Trophoblast cell (in vitro differentiated cells and primary cell): Measurements from ENCODE around the gene LYSMD2.

ENCODE experiments used
- DNase-seq, 2 donors: peaks; one replicate each; pipeline ENCODE4 v3.0.0-alpha.2; 2016
- H2AFZ ChIP-seq: 2 replicates; pipeline ENCODE4 v1.6.1; 2013; ENCODE audit warnings: low read length, moderate library complexity, mild to moderate bottlenecking; ENCODE audit not compliant: insufficient read depth, poor library complexity
- H2AK5ac ChIP-seq: 2 replicates; pipeline ENCODE4 v1.6.1; 2013; ENCODE audit warnings: mild to moderate bottlenecking, low read length
- H2BK120ac ChIP-seq: 2 replicates; pipeline ENCODE4 v1.6.1; 2013; ENCODE audit warnings: low read length, mild to moderate bottlenecking, moderate library complexity; ENCODE audit not compliant: insufficient read depth, poor library complexity
- H2BK12ac ChIP-seq: 2 replicates; pipeline ENCODE4 v1.6.1; 2013; ENCODE audit warnings: mild to moderate bottlenecking, low read length, moderate library complexity
- H2BK5ac ChIP-seq: 2 replicates; pipeline ENCODE4 v1.6.1; 2013; ENCODE audit warnings: low read length, low read depth, moderate library complexity, mild to moderate bottlenecking; ENCODE audit not compliant: poor library complexity
- H3K14ac ChIP-seq: 2 replicates; pipeline ENCODE4 v1.6.1; 2013; ENCODE audit warnings: mild to moderate bottlenecking, low read length
- H3K18ac ChIP-seq: 2 replicates; pipeline ENCODE4 v1.6.1; 2013; ENCODE audit warnings: mild to moderate bottlenecking, low read length
- H3K23ac ChIP-seq: 2 replicates; pipeline ENCODE4 v1.6.1; 2013; ENCODE audit warnings: low read length
- H3K27ac ChIP-seq: 2 replicates; pipeline ENCODE4 v1.5.1; 2013; ENCODE audit warnings: low read depth, mild to moderate bottlenecking, inconsistent platforms, low read length, moderate library complexity
- H3K27me3 ChIP-seq: 2 replicates; pipeline ENCODE4 v1.6.1; 2013; ENCODE audit warnings: inconsistent platforms, mild to moderate bottlenecking, low read length, moderate library complexity; ENCODE audit not compliant: insufficient read depth
- H3K36me3 ChIP-seq, 2 experiments: 1 replicate in 1 of 2; 2 replicates in 1 of 2; pipeline ENCODE4 v1.6.1; 2013; ENCODE audit warnings: low read length in 2 of 2, mild to moderate bottlenecking in 2 of 2, moderate library complexity in 1 of 2; ENCODE audit not compliant: insufficient read depth in 2 of 2, control insufficient read depth in 1 of 2
- H3K4ac ChIP-seq: 2 replicates; pipeline ENCODE4 v1.6.1; 2013; ENCODE audit warnings: low read depth, mild to moderate bottlenecking, low read length, moderate library complexity
- H3K4me1 ChIP-seq, 2 experiments: 1 replicate in 1 of 2; 2 replicates in 1 of 2; pipeline ENCODE4 v1.6.1; 2013; ENCODE audit warnings: low read length in 2 of 2, mild to moderate bottlenecking in 2 of 2, moderate library complexity in 1 of 2; ENCODE audit not compliant: insufficient read depth in 2 of 2, control insufficient read depth in 1 of 2
- H3K4me2 ChIP-seq: 2 replicates; pipeline ENCODE4 v1.6.1; 2013; ENCODE audit warnings: inconsistent platforms, mild to moderate bottlenecking, low read length, moderate library complexity
- H3K4me3 ChIP-seq: 2 replicates; pipeline ENCODE4 v1.5.1; 2013; ENCODE audit warnings: mild to moderate bottlenecking, low read depth, low read length, inconsistent platforms
- H3K79me1 ChIP-seq: one replicate; pipeline ENCODE4 v1.6.1; 2013; ENCODE audit warnings: low read length
- H3K79me2 ChIP-seq: 2 replicates; pipeline ENCODE4 v1.6.1; 2013; ENCODE audit warnings: low read length, mild to moderate bottlenecking; ENCODE audit not compliant: control insufficient read depth, insufficient read depth, poor library complexity
- H3K9ac ChIP-seq: 2 replicates; pipeline ENCODE4 v1.6.1; 2013; ENCODE audit warnings: mild to moderate bottlenecking, low read length
- H3K9me3 ChIP-seq: 2 replicates; pipeline ENCODE4 v1.6.1; 2013; ENCODE audit warnings: low read depth, mild to moderate bottlenecking, control low read depth, inconsistent platforms, low read length; ENCODE audit not compliant: insufficient read depth
- H4K12ac ChIP-seq: 2 replicates; pipeline ENCODE4 v1.6.1; 2013; ENCODE audit warnings: low read depth, mild to moderate bottlenecking, low read length, moderate library complexity
- H4K8ac ChIP-seq: 2 replicates; pipeline ENCODE4 v1.6.1; 2013; ENCODE audit warnings: low read depth, mild to moderate bottlenecking, low read length, moderate library complexity
- H4K91ac ChIP-seq: one replicate; pipeline ENCODE4 v1.6.1; 2013; ENCODE audit warnings: low read depth, mild to moderate bottlenecking, low read length, moderate library complexity
- WGBS: extraction: QIAGEN DNeasy Blood & Tissue Kit; methylation state at CpG from one replicate; pipeline ENCODE4 v1.1.7; 2013; ENCODE audit warnings: missing lambda C conversion rate; ENCODE audit not compliant: insufficient read length, insufficient coverage; ENCODE audit errors: extremely low coverage; 5-methylcytosine and 5-hydroxymethylcytosine counted together

Gene LYSMD2

GRCh38 chr15:51781506-51781905 lies 44.1 kb upstream of the LYSMD2 start:
- Histone ChIP-seq H3K4me2 (no peak overlapping the region), H3K79me1 (no peaks in the 10 kb centered on the region), H3K4me1 (no peaks in the 10 kb centered on the region), H2BK120ac (no peak overlapping the region), H3K9ac (no peak overlapping the region), H4K12ac (no peak overlapping the region), H3K18ac (no peak overlapping the region), H2BK5ac (no peak overlapping the region), H2BK12ac (no peak overlapping the region), H2AK5ac (no peak overlapping the region), H3K4me3 (no peak overlapping the region), H3K27me3 (no peaks in the 10 kb centered on the region), H3K79me2 (no peaks in the 10 kb centered on the region), H2AFZ (no peak overlapping the region), H3K14ac (no peak overlapping the region), H4K8ac (no peak overlapping the region), H3K36me3 (no peaks in the 10 kb centered on the region), H3K9me3 (no peaks in the 10 kb centered on the region), H3K4ac (no peak overlapping the region), H3K27ac (no peak overlapping the region), H3K23ac (no peak overlapping the region), H4K91ac (no peak overlapping the region)
- WGBS = no CpG with 5 or more reads among the region's 2 CpGs
- DNase-seq = no peak

- no CpG with 5 or more reads among the region's 1 CpG for WGBS
- no peak overlapping the region for H2BK120ac ChIP-seq
- no peak overlapping the region for H3K23ac ChIP-seq
- no peaks in the 10 kb centered on the region for H3K36me3 ChIP-seq
- H3K79me1 ChIP-seq = no peaks in the 10 kb centered on the region
- no peak overlapping the region for H3K4ac ChIP-seq
- no peak overlapping the region for H2BK5ac ChIP-seq
- H4K91ac ChIP-seq = no peak overlapping the region
- H3K27me3 ChIP-seq = no peaks in the 10 kb centered on the region
- H2AFZ ChIP-seq = no peak overlapping the region
- H3K9me3 ChIP-seq = no peaks in the 10 kb centered on the region
- no peak overlapping the region for H2AK5ac ChIP-seq
- H3K4me3 ChIP-seq = no peak overlapping the region
- no peak overlapping the region for H2BK12ac ChIP-seq
- peak; percentile 22 to 50 for DNase-seq
- no peak overlapping the region for H3K18ac ChIP-seq
- H3K79me2 ChIP-seq = no peaks in the 10 kb centered on the region
- no peak overlapping the region for H3K4me2 ChIP-seq
- H4K12ac ChIP-seq = no peak overlapping the region
- H3K27ac ChIP-seq = no peak overlapping the region
- no peak overlapping the region for H3K9ac ChIP-seq
- H3K4me1 ChIP-seq = no peaks in the 10 kb centered on the region
- no peak overlapping the region for H3K14ac ChIP-seq
- H4K8ac ChIP-seq = no peak overlapping the region
Observed at GRCh38 chr15:51780636-51781035, 43.2 kb upstream of the LYSMD2 start.

- H2AFZ ChIP-seq = no peak overlapping the region
- H3K27me3 ChIP-seq = no peaks in the 10 kb centered on the region
- H3K4me1 ChIP-seq = no peaks in the 10 kb centered on the region
- no peak overlapping the region for H3K4me3 ChIP-seq
- H3K27ac ChIP-seq = no peak overlapping the region
- H3K14ac ChIP-seq = no peak overlapping the region
- no peak overlapping the region for H4K8ac ChIP-seq
- H4K12ac ChIP-seq = no peak overlapping the region
- H2BK12ac ChIP-seq = no peak overlapping the region
- H3K9me3 ChIP-seq = no peaks in the 10 kb centered on the region
- H3K79me2 ChIP-seq = no peaks in the 10 kb centered on the region
- no peak overlapping the region for H4K91ac ChIP-seq
- H2BK120ac ChIP-seq = no peak overlapping the region
- no peak overlapping the region for H3K18ac ChIP-seq
- no peak overlapping the region for H3K4me2 ChIP-seq
- H3K4ac ChIP-seq = no peak overlapping the region
- no peaks in the 10 kb centered on the region for H3K79me1 ChIP-seq
- H3K36me3 ChIP-seq = no peaks in the 10 kb centered on the region
- no peak overlapping the region for H3K9ac ChIP-seq
- WGBS = no CpG with 5 or more reads among the region's 6 CpGs
- H2BK5ac ChIP-seq = no peak overlapping the region
- no peak overlapping the region for H3K23ac ChIP-seq
- no peak overlapping the region for H2AK5ac ChIP-seq
- peak; percentile 81 to 95 for DNase-seq
Observed at GRCh38 chr15:51776952-51777569, 39.6 kb upstream of the LYSMD2 start.

GRCh38 chr15:51775967-51776816 lies 38.7 kb upstream of the LYSMD2 start:
- no peak overlapping the region for H3K4ac ChIP-seq
- H3K36me3 ChIP-seq = no peaks in the 10 kb centered on the region
- WGBS = no CpG with 5 or more reads among the region's 11 CpGs
- no peak overlapping the region for H3K23ac ChIP-seq
- no peak overlapping the region for H2BK120ac ChIP-seq
- no peak overlapping the region for H2AFZ ChIP-seq
- no peak overlapping the region for H4K12ac ChIP-seq
- no peak overlapping the region for H2BK12ac ChIP-seq
- no peaks in the 10 kb centered on the region for H3K79me2 ChIP-seq
- no peak overlapping the region for H3K27ac ChIP-seq
- H4K8ac ChIP-seq = no peak overlapping the region
- H3K4me3 ChIP-seq = no peak overlapping the region
- H3K18ac ChIP-seq = no peak overlapping the region
- no peak overlapping the region for H2BK5ac ChIP-seq
- no peaks in the 10 kb centered on the region for H3K79me1 ChIP-seq
- no peak overlapping the region for H4K91ac ChIP-seq
- H3K14ac ChIP-seq = no peak overlapping the region
- no peak overlapping the region for H3K9ac ChIP-seq
- peak; percentile 33 to 85 for DNase-seq
- H3K27me3 ChIP-seq = no peaks in the 10 kb centered on the region
- no peaks in the 10 kb centered on the region for H3K9me3 ChIP-seq
- H3K4me2 ChIP-seq = no peak overlapping the region
- no peak overlapping the region for H2AK5ac ChIP-seq
- no peaks in the 10 kb centered on the region for H3K4me1 ChIP-seq
